ENCODE results near the gene GFRA1. TPM values are rescaled to one million over a fixed set of nuclear protein-coding genes. Genes with fewer than 3 reads are reported as not detected.

Gene GFRA1
- total RNA-seq, 1 experiment from 2014 or later, result 0.30 TPM

DNA sequence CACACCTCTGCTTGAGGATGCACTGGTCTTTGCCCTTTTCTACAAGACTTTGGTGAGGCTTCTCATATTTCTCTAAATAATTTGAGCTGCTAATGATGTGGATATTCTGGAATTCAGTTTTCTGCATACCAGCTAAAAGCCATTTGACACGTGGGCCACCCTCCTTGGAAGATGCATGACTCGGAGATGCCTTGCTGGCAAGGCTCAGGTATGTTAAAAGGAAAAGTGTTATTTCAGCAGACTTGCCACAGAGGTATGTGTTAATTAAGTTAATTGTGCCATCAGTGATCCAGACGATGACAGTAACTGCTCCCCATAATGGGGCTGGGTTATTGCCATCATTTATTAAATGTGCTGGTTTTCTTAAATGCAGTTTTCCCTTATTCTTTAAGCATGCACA is 8.8 kb upstream of the GFRA1 start:
- TF ChIP-seq, protein P1, sequence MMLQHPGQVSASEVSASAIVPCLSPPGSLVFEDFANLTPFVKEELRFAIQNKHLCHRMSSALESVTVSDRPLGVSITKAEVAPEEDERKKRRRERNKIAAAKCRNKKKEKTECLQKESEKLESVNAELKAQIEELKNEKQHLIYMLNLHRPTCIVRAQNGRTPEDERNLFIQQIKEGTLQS (IDR thresholded peaks at IDR 0.05), result no peak
- TF ChIP-seq EGR1 (IDR thresholded peaks at IDR 0.05; ENCODE audit: low read depth) (no peak), POLR2AphosphoS5 (IDR thresholded peaks at IDR 0.05; ENCODE audit: low read depth, low read length) (no peak), JUND (IDR thresholded peaks at IDR 0.05) (no peak), FOSL1 (IDR thresholded peaks at IDR 0.05; ENCODE audit: low read depth) (no peak), CBX3 (IDR thresholded peaks at IDR 0.05; ENCODE audit: low read depth) (no peak), EZH2phosphoT487 (IDR thresholded peaks at IDR 0.05; ENCODE audit: borderline replicate concordance) (no peak), EZH2 (IDR thresholded peaks at IDR 0.05) (no peak), ZNF274 (IDR thresholded peaks at IDR 0.05; ENCODE audit: low read depth, low read length) (no peak)
- TF ChIP-seq, protein P2, sequence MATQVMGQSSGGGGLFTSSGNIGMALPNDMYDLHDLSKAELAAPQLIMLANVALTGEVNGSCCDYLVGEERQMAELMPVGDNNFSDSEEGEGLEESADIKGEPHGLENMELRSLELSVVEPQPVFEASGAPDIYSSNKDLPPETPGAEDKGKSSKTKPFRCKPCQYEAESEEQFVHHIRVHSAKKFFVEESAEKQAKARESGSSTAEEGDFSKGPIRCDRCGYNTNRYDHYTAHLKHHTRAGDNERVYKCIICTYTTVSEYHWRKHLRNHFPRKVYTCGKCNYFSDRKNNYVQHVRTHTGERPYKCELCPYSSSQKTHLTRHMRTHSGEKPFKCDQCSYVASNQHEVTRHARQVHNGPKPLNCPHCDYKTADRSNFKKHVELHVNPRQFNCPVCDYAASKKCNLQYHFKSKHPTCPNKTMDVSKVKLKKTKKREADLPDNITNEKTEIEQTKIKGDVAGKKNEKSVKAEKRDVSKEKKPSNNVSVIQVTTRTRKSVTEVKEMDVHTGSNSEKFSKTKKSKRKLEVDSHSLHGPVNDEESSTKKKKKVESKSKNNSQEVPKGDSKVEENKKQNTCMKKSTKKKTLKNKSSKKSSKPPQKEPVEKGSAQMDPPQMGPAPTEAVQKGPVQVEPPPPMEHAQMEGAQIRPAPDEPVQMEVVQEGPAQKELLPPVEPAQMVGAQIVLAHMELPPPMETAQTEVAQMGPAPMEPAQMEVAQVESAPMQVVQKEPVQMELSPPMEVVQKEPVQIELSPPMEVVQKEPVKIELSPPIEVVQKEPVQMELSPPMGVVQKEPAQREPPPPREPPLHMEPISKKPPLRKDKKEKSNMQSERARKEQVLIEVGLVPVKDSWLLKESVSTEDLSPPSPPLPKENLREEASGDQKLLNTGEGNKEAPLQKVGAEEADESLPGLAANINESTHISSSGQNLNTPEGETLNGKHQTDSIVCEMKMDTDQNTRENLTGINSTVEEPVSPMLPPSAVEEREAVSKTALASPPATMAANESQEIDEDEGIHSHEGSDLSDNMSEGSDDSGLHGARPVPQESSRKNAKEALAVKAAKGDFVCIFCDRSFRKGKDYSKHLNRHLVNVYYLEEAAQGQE (IDR thresholded peaks at IDR 0.05; ENCODE audit: low read depth), result no peak
- TF ChIP-seq, protein P3, sequence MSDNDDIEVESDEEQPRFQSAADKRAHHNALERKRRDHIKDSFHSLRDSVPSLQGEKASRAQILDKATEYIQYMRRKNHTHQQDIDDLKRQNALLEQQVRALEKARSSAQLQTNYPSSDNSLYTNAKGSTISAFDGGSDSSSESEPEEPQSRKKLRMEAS (IDR thresholded peaks at IDR 0.05), result no peak
- no peaks in the 10 kb centered on the region for H3K9me3 ChIP-seq (ENCODE audit: control insufficient read depth in 1 of 2, insufficient read depth in 1 of 2, low read depth in 1 of 2, low read length in 2 of 2)
- no peaks in the 10 kb centered on the region for H3K36me3 ChIP-seq (ENCODE audit: control insufficient read depth in 1 of 2, insufficient read depth in 2 of 2, low read length in 2 of 2)
- no TSS peak for BruUV-seq (replicated peaks)
- no peak for DNase-seq (ENCODE audit: low read depth, low spot score)
- H3K27me3 ChIP-seq (ENCODE audit: insufficient read depth, low read length), result peaks cover 33% of the 10 kb centered on the region
- H3K9me2 ChIP-seq (ENCODE audit: insufficient read depth), result no peaks in the 10 kb centered on the region
- ChIA-PET POLR2A (no interaction called here), RAD21 (ENCODE audit: low non-redundant PET in 1 of 2, low total read pairs in 2 of 2, uncharacterized antibody in 2 of 2, unreplicated experiment in 2 of 2) (no interaction called here), CTCF (no interaction called here)
- no peak for ATAC-seq
- no peak overlapping the region for H3K9ac ChIP-seq (ENCODE audit: low read length)
- H4K20me1 ChIP-seq (ENCODE audit: insufficient read depth), result no peaks in the 10 kb centered on the region
- no peak overlapping the region for H3K4me3 ChIP-seq (replicated peaks in 1 of 2; ENCODE audit: low read depth in 1 of 2, low read length in 2 of 2)
- intact Hi-C loops (cut with micrococcal nuclease), result loop anchor here (10.0 kb wide), 2 partner anchors 337 to 1137 kb away; no protein-coding TSS in a partner anchor
- H3K79me2 ChIP-seq (ENCODE audit: insufficient read depth, low read length), result no peaks in the 10 kb centered on the region
- H3K4me2 ChIP-seq (ENCODE audit: low read length), result no peak overlapping the region
- H3K4me1 ChIP-seq (ENCODE audit: control insufficient read depth in 1 of 2, insufficient read depth in 2 of 2, low read length in 2 of 2), result no peaks in the 10 kb centered on the region
- H3K27ac ChIP-seq (ENCODE audit: low read depth, low read length), result no peak overlapping the region
- H2AFZ ChIP-seq (ENCODE audit: low read depth, low read length, poor library complexity, severe bottlenecking), result no peak overlapping the region
